H1 (cell line): ENCODE measurements around the gene PDIA6. TPM values are rescaled to one million over a fixed set of nuclear protein-coding genes. Genes with fewer than 3 reads are reported as not detected.
A peak's percentile ranks its signal among the peaks of the same experiment; 100 is the strongest.

Experiments
- BCL11A ChIP-seq, 2 experiments: IDR thresholded peaks; one replicate each; pipeline ENCODE4 v1.6.1; 2011; ENCODE audit warnings: low read depth in 2 of 2, low read length in 2 of 2, mild to moderate bottlenecking in 2 of 2
- CHD1 ChIP-seq: IDR thresholded peaks from 2 replicates; pipeline ENCODE4 v1.6.1; 2012; ENCODE audit warnings: low read depth, low read length, improper control_type of control experiment
- CREB1 ChIP-seq: IDR thresholded peaks from 2 replicates; pipeline ENCODE4 v1.6.1; 2012; ENCODE audit warnings: inconsistent platforms
- EP300 ChIP-seq, 2 experiments: IDR thresholded peaks; 1 replicate in 1 of 2; 2 replicates in 1 of 2; pipeline ENCODE4 v1.6.1; 2011 to 2012; ENCODE audit warnings: low read depth in 2 of 2, low read length in 2 of 2, mild to moderate bottlenecking in 2 of 2, borderline replicate concordance in 1 of 2, inconsistent platforms in 1 of 2, moderate library complexity in 1 of 2
- JUND ChIP-seq: IDR thresholded peaks from 2 replicates; pipeline ENCODE4 v1.6.1; 2011; ENCODE audit warnings: mild to moderate bottlenecking, improper control_type of control experiment, low read length
- KDM5A ChIP-seq: fragments of 200-600 bp; IDR thresholded peaks from 2 replicates; pipeline ENCODE4 v1.7.1; 2012; ENCODE audit warnings: mild to moderate bottlenecking, low read length, inconsistent platforms, mixed read lengths
- RBBP5 ChIP-seq: IDR thresholded peaks from 2 replicates; pipeline ENCODE4 v1.7.1; 2012; ENCODE audit warnings: low read depth, mild to moderate bottlenecking, inconsistent platforms, low read length, moderate library complexity, borderline replicate concordance
- TBP ChIP-seq: IDR thresholded peaks from 2 replicates; pipeline ENCODE4 v1.6.1; 2011; ENCODE audit warnings: low read depth, low read length, improper control_type of control experiment
- polyA plus RNA-seq, 7 experiments: library from polyadenylated mRNA; depleted of rRNA in 3 of 7; stranded (reverse) in 5 of 7; unstranded in 2 of 7; fragments of >200 nt in 5 of 7; fragments of 200-250 nt in 2 of 7; gene quantifications; 1 replicate in 5 of 7; 2 replicates in 1 of 7; 4 replicates in 1 of 7; pipeline versions ENCODE4 v1.2.1 to v1.2.3, GENCODE V29; 2011 to 2013; ENCODE audit warnings: missing spikeins in 2 of 7, mixed read lengths in 2 of 7
- total RNA-seq: library from RNA; stranded (reverse); fragmentation: NEBNext Ultra II Directional; extraction: Animal tissue kit (Norgen Biotek cat#: 25700); gene quantifications from 2 replicates; pipeline ENCODE4 v1.2.1, GENCODE V29; 2021
- TF ChIP-seq, protein P1 (sequence below), 3 experiments: IDR thresholded peaks; 1 replicate in 2 of 3; 2 replicates in 1 of 3; pipeline versions ENCODE4 v1.5.1 to v1.6.1; 2011; ENCODE audit warnings: low read length in 3 of 3, mild to moderate bottlenecking in 3 of 3, inconsistent platforms in 2 of 3, low read depth in 1 of 3, moderate library complexity in 1 of 3; ENCODE audit not compliant: insufficient read depth in 1 of 3; ENCODE audit errors: control extremely low read depth in 1 of 3
- TF ChIP-seq, protein P2 (sequence below): IDR thresholded peaks from 2 replicates; pipeline ENCODE4 v1.6.1; 2012; ENCODE audit warnings: inconsistent platforms

PDIA6 gene
- total and polyA plus RNA-seq, 2 of the 8 experiments (the other 6 are each of a cell fraction or from before 2014, with no cell fraction given), result 181 to 384 TPM

DNA sequence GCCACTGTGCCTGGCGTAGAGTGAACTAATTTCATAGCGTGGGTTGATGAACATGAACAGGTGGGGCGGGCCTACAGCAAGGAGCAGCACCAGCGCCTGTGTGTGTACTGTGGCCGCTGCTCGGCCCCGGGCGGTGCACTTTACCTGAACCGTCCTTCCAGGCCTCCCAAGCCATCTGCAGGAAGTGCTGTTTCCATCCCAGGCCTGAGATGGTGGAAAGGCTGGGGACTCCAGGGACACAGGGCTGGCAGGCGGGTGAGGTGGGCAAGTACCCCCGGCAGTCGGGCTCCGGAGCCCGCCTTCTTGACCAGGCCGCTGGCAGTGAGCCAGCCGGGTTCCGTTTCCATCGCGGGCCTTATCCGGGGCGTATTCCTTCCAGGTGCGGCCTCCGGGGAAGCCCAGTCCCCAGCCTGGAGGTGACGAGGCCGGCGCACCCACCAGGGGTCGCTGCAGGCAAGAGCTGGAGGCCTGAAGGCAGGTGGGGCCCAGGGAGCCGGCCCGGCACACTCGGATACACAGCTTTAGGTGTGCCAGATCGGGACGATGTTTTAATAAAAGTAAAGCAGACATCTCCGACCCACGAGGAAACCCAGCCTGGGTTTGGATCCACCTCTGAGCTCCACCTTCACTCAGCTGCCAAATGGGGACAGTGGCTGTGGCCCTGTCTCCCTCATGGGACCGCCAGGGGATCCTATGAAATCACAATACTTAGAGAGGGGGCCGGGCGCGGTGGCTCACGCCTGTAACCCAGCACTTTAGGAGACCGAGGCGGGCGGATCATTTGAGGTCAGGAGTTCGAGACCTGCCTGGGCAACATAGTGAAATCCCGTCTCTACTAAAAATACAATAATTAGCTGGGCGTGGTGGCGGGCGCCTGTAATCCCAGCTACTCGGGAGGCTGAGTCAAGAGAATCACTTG is 22.7 kb upstream of the PDIA6 start (continued):
- TF ChIP-seq, protein P1, sequence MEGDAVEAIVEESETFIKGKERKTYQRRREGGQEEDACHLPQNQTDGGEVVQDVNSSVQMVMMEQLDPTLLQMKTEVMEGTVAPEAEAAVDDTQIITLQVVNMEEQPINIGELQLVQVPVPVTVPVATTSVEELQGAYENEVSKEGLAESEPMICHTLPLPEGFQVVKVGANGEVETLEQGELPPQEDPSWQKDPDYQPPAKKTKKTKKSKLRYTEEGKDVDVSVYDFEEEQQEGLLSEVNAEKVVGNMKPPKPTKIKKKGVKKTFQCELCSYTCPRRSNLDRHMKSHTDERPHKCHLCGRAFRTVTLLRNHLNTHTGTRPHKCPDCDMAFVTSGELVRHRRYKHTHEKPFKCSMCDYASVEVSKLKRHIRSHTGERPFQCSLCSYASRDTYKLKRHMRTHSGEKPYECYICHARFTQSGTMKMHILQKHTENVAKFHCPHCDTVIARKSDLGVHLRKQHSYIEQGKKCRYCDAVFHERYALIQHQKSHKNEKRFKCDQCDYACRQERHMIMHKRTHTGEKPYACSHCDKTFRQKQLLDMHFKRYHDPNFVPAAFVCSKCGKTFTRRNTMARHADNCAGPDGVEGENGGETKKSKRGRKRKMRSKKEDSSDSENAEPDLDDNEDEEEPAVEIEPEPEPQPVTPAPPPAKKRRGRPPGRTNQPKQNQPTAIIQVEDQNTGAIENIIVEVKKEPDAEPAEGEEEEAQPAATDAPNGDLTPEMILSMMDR (IDR thresholded peaks at IDR 0.05; ENCODE audit: control extremely low read depth in 1 of 3, insufficient read depth in 1 of 3, low read depth in 1 of 3, low read length in 3 of 3), result peak; percentile 88 to 97 (median 91)
- no peak for TF ChIP-seq KDM5A
- TF ChIP-seq JUND, result 0 out of 2 replicates have a peak, but pooled peaks have one; percentile 7
- TF ChIP-seq EP300 (IDR thresholded peaks at IDR 0.05; ENCODE audit: borderline replicate concordance in 1 of 2, low read depth in 2 of 2, low read length in 2 of 2), result peak in 1 of 2 experiments; percentile 49; a peak in 1 of 3 replicates
- TF ChIP-seq, protein P2, sequence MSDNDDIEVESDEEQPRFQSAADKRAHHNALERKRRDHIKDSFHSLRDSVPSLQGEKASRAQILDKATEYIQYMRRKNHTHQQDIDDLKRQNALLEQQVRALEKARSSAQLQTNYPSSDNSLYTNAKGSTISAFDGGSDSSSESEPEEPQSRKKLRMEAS, result peak; percentile 54; the same call in 1 of the 2 replicates
- no peak for TF ChIP-seq RBBP5
- TF ChIP-seq CHD1, result no peak
- no peak for TF ChIP-seq BCL11A (IDR thresholded peaks at IDR 0.05; ENCODE audit: low read depth in 2 of 2, low read length in 2 of 2)
- peak; percentile 24; the same call in 1 of the 2 replicates for TF ChIP-seq TBP
- TF ChIP-seq CREB1, result no peak
